ENCODE measurements around the gene NAALADL2.

NAALADL2 gene

DNA sequence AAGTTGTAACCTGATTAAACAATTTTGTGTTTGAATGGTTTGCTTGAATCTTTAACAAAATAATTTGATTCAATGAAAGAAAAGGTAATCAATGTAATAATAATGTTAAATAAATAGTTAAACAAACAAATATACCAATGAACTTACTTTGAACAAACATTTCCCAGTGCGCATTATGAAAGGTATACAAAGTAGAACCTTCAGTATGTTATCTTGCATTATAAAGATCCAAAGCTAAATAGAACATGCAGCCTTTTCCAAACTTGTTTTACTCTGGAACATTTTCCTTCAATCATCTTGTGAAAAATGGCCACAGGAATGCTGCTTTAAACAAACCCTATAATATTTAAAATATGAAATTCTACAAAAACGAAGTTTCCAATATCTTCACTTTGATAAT is 620.0 kb downstream of the NAALADL2 start:
- H4K20me1 ChIP-seq (ENCODE audit: low read depth, low read length) = no peaks in the 10 kb centered on the region
- H3K9ac ChIP-seq (ENCODE audit: low read length) = no peak overlapping the region
- TF ChIP-seq EZH2phosphoT487 (conservative IDR thresholded peaks at IDR 0.05; ENCODE audit: low read length) = no peak
- TF ChIP-seq, protein P1, sequence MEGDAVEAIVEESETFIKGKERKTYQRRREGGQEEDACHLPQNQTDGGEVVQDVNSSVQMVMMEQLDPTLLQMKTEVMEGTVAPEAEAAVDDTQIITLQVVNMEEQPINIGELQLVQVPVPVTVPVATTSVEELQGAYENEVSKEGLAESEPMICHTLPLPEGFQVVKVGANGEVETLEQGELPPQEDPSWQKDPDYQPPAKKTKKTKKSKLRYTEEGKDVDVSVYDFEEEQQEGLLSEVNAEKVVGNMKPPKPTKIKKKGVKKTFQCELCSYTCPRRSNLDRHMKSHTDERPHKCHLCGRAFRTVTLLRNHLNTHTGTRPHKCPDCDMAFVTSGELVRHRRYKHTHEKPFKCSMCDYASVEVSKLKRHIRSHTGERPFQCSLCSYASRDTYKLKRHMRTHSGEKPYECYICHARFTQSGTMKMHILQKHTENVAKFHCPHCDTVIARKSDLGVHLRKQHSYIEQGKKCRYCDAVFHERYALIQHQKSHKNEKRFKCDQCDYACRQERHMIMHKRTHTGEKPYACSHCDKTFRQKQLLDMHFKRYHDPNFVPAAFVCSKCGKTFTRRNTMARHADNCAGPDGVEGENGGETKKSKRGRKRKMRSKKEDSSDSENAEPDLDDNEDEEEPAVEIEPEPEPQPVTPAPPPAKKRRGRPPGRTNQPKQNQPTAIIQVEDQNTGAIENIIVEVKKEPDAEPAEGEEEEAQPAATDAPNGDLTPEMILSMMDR (IDR thresholded peaks at IDR 0.05; ENCODE audit: insufficient read depth, low read length, poor library complexity, severe bottlenecking) = no peak
- no peak overlapping the region for H3K4me3 ChIP-seq (ENCODE audit: insufficient read depth, low read length, poor library complexity, severe bottlenecking)
- no peaks in the 10 kb centered on the region for H3K27me3 ChIP-seq (ENCODE audit: low read length)
- no peak overlapping the region for H3K4me2 ChIP-seq (ENCODE audit: low read depth, low read length, poor library complexity, severe bottlenecking)
- no peak overlapping the region for H2AFZ ChIP-seq (ENCODE audit: low read depth, low read length, severe bottlenecking)
- no peaks in the 10 kb centered on the region for H3K9me3 ChIP-seq (ENCODE audit: insufficient read depth, low read length)
- no peaks in the 10 kb centered on the region for H3K9me2 ChIP-seq (replicated peaks; ENCODE audit: insufficient read depth, low read length)
- H3K36me3 ChIP-seq (ENCODE audit: low read length) = no peaks in the 10 kb centered on the region
- no peaks in the 10 kb centered on the region for H3F3A ChIP-seq (ENCODE audit: insufficient read depth)
- H3K79me2 ChIP-seq (ENCODE audit: insufficient read depth, low read length) = no peaks in the 10 kb centered on the region
- H3K27ac ChIP-seq (ENCODE audit: low read depth, low read length) = no peak overlapping the region

DNA sequence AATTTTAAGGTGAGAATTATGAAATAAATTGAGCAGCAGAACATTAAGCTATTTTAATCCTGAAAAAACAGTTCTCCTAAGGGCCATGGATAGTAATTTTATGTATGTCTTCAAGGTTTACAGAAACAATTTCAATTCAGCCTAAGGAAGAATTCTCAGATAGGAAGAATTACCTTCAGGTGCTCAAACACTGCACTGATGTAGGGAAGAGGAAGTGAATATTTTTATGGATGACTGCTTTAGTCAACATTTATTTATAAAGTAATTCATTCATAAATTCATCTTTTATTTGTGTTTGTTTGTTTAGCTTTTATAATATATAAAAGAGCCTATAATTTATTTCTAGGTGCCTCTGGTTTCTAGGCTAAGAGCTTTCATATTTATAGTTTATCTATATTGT is 620.7 kb downstream of the NAALADL2 start:
- Histone ChIP-seq H3K27ac (ENCODE audit: low read depth, low read length) (no peak overlapping the region), H4K20me1 (ENCODE audit: low read depth, low read length) (no peaks in the 10 kb centered on the region), H3K4me3 (ENCODE audit: insufficient read depth, low read length, poor library complexity, severe bottlenecking) (no peak overlapping the region), H3F3A (ENCODE audit: insufficient read depth) (no peaks in the 10 kb centered on the region), H3K79me2 (ENCODE audit: insufficient read depth, low read length) (no peaks in the 10 kb centered on the region), H3K9me3 (ENCODE audit: insufficient read depth, low read length) (no peaks in the 10 kb centered on the region), H2AFZ (ENCODE audit: low read depth, low read length, severe bottlenecking) (no peak overlapping the region), H3K9me2 (replicated peaks; ENCODE audit: insufficient read depth, low read length) (no peaks in the 10 kb centered on the region), H3K4me2 (ENCODE audit: low read depth, low read length, poor library complexity, severe bottlenecking) (no peak overlapping the region), H3K27me3 (ENCODE audit: low read length) (no peaks in the 10 kb centered on the region), H3K36me3 (ENCODE audit: low read length) (no peaks in the 10 kb centered on the region), H3K9ac (ENCODE audit: low read length) (no peak overlapping the region)
- no peak for TF ChIP-seq EZH2phosphoT487 (conservative IDR thresholded peaks at IDR 0.05; ENCODE audit: low read length)
- TF ChIP-seq, protein P1 (IDR thresholded peaks at IDR 0.05; ENCODE audit: insufficient read depth, low read length, poor library complexity, severe bottlenecking) = no peak

DNA sequence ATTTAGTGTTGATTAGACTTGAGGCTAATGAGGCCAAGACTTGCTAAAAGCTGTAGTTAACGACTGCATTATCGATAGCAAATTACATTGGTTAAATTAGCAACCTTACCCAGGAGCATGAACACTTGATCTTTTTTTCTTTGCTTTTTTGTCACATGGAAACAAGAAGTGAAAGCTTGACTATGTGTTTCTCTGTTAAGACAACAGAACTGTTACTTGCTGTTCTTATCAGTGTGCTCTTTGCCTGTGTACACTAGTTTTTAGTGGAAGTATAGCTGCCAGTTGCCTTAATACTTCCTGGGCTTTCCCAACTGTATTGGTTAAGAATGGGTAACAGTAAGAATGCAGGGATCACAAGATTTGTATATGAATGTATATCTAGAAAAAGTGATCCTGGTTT is 625.5 kb downstream of the NAALADL2 start:
- Histone ChIP-seq H4K20me1 (ENCODE audit: low read depth, low read length) (no peaks in the 10 kb centered on the region), H3F3A (ENCODE audit: insufficient read depth) (no peaks in the 10 kb centered on the region), H3K79me2 (ENCODE audit: insufficient read depth, low read length) (no peaks in the 10 kb centered on the region), H2AFZ (ENCODE audit: low read depth, low read length, severe bottlenecking) (no peak overlapping the region), H3K9me3 (ENCODE audit: insufficient read depth, low read length) (no peaks in the 10 kb centered on the region), H3K4me2 (ENCODE audit: low read depth, low read length, poor library complexity, severe bottlenecking) (no peak overlapping the region), H3K9ac (ENCODE audit: low read length) (no peak overlapping the region), H3K9me2 (replicated peaks; ENCODE audit: insufficient read depth, low read length) (no peaks in the 10 kb centered on the region), H3K4me3 (ENCODE audit: insufficient read depth, low read length, poor library complexity, severe bottlenecking) (no peak overlapping the region), H3K36me3 (ENCODE audit: low read length) (no peaks in the 10 kb centered on the region), H3K27ac (ENCODE audit: low read depth, low read length) (no peak overlapping the region), H3K27me3 (ENCODE audit: low read length) (no peaks in the 10 kb centered on the region)
- TF ChIP-seq EZH2phosphoT487 (conservative IDR thresholded peaks at IDR 0.05; ENCODE audit: low read length) = no peak
- TF ChIP-seq, protein P1 (IDR thresholded peaks at IDR 0.05; ENCODE audit: insufficient read depth, low read length, poor library complexity, severe bottlenecking) = no peak
